A172 (cell line): ENCODE measurements around the gene MRPL33. TPM values are rescaled to one million over a fixed set of nuclear protein-coding genes. Genes with fewer than 3 reads are reported as not detected.

Experiments
- DNase-seq: peaks from one replicate; pipeline ENCODE4 v3.0.0-alpha.2; 2015; ENCODE audit warnings: low spot score
- total RNA-seq: library from RNA; depleted of rRNA; stranded (reverse); fragments of >200 nt; shearing (Covaris generic); gene quantifications from 2 replicates; pipeline ENCODE4 v1.2.3, GENCODE V29; 2014; rRNA removed

The MRPL33 gene
- 228 and 237 TPM in 2 replicates for total RNA-seq

GRCh38 chr2:27771548-27772335 is at the start of gene MRPL33:
MRPL33 (plus strand) TSS chr2:27771719; CDS start chr2:27771778, 59 bp downstream.
- peak; percentile 91 for DNase-seq

GRCh38 chr2:27721884-27722485 is 49.5 kb upstream of the MRPL33 start:
- no peak for DNase-seq

GRCh38 chr2:27723372-27724144 is 48.0 kb upstream of the MRPL33 start:
- DNase-seq: peak; percentile 65

GRCh38 chr2:27724191-27724590 is 47.3 kb upstream of the MRPL33 start:
- DNase-seq: no peak

GRCh38 chr2:27724905-27725701 is 46.4 kb upstream of the MRPL33 start:
- DNase-seq: no peak

- DNase-seq: no peak
Measured at GRCh38 chr2:27727257-27727656, 44.3 kb upstream of the MRPL33 start.

- no peak for DNase-seq
Measured at GRCh38 chr2:27728081-27728858, 43.2 kb upstream of the MRPL33 start.

- no peak for DNase-seq
Measured at GRCh38 chr2:27729198-27729597, 42.3 kb upstream of the MRPL33 start.

GRCh38 chr2:27729614-27730013 is 41.9 kb upstream of the MRPL33 start:
- DNase-seq: no peak

- no peak for DNase-seq
Measured at GRCh38 chr2:27730261-27730662, 41.3 kb upstream of the MRPL33 start.

GRCh38 chr2:27730980-27731691 is 40.4 kb upstream of the MRPL33 start:
- no peak for DNase-seq

- DNase-seq: no peak
Measured at GRCh38 chr2:27734305-27734704, 37.2 kb upstream of the MRPL33 start.

GRCh38 chr2:27735263-27735904 is 36.1 kb upstream of the MRPL33 start:
- DNase-seq: no peak

GRCh38 chr2:27736031-27736889 is 35.3 kb upstream of the MRPL33 start:
- DNase-seq: no peak

- no peak for DNase-seq
Measured at GRCh38 chr2:27736890-27737204, 34.7 kb upstream of the MRPL33 start.

GRCh38 chr2:27737676-27738348 is 33.7 kb upstream of the MRPL33 start:
- no peak for DNase-seq

GRCh38 chr2:27738349-27739057 is 33.0 kb upstream of the MRPL33 start:
- no peak for DNase-seq

GRCh38 chr2:27739058-27739373 is 32.5 kb upstream of the MRPL33 start:
- no peak for DNase-seq
